NCI-H510A (cell line): ENCODE results near the gene FAM193B.

ENCODE experiments used
- DNase-seq: peaks from one replicate; lab custom pipeline; 2025; lab: John Stamatoyannopoulos, UW

Gene FAM193B

GRCh38 chr5:177470759-177471536 lies 83.4 kb downstream of the FAM193B start:
- DNase-seq: no peak
